GM12875 (cell line): Measurements from ENCODE around the gene KRT17.
"Not testable (repeated sequence)": the region's sequence is repeated elsewhere in the genome, so short reads cannot be mapped to it uniquely, and the experiment has no call there.

Source experiments
- H3K4me3 ChIP-seq: one replicate; pipeline ENCODE4 v1.5.1; 2011; ENCODE audit warnings: low read depth, low read length, control low read depth
- TF ChIP-seq, protein P1 (sequence below): IDR thresholded peaks from 2 replicates; pipeline ENCODE4 v1.5.1; 2011; ENCODE audit warnings: low read depth, mild to moderate bottlenecking, control low read depth, inconsistent platforms, low read length, moderate library complexity, borderline replicate concordance; ENCODE audit not compliant: insufficient read depth

The KRT17 gene

DNA sequence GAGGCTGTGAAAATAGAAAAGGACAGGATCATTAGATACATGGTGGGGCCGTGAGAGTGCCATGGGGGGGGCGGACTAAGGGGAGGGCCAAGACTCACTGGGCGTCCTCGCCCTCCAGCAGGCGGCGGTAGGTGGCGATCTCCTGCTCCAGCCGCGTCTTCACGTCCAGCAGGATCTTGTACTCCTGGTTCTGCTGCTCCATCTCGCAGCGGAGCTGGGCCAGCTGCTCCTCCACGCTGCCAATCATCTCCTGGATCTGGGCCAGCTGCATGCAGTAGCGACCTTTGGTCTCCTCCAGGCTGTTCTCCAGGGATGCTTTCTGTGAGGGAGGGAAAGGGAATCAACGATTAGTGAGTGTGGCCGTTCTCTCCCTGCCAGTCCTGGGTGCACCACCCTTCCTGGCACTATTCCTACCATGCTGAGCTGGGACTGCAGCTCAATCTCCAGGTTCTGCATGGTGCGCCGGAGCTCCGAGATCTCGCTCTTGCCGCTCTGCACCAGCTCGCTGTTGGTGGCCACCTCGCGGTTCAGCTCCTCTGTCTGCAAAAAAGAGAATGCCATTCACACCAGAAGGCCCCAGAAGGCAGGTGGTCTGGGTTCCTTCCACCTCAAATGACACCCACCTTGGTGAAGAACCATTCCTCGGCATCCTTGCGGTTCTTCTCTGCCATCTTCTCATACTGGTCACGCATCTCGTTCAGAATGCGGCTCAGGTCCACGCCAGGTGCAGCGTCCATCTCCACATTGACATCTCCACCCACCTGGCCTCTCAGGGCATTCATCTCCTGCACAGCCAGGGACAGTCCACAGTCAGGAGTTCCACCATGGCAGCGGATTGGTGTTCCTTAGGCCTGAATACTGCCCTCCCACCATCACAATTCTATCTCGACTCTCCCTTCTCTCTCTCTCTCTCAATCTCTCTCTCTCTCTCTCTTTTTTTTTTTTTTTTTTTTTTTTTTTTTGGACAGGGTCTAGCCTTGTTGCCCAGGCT lies 40.9 kb downstream of the KRT17 start:
- H3K4me3 ChIP-seq, result no peak overlapping the region
- TF ChIP-seq, protein P1, sequence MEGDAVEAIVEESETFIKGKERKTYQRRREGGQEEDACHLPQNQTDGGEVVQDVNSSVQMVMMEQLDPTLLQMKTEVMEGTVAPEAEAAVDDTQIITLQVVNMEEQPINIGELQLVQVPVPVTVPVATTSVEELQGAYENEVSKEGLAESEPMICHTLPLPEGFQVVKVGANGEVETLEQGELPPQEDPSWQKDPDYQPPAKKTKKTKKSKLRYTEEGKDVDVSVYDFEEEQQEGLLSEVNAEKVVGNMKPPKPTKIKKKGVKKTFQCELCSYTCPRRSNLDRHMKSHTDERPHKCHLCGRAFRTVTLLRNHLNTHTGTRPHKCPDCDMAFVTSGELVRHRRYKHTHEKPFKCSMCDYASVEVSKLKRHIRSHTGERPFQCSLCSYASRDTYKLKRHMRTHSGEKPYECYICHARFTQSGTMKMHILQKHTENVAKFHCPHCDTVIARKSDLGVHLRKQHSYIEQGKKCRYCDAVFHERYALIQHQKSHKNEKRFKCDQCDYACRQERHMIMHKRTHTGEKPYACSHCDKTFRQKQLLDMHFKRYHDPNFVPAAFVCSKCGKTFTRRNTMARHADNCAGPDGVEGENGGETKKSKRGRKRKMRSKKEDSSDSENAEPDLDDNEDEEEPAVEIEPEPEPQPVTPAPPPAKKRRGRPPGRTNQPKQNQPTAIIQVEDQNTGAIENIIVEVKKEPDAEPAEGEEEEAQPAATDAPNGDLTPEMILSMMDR, result no peak

DNA sequence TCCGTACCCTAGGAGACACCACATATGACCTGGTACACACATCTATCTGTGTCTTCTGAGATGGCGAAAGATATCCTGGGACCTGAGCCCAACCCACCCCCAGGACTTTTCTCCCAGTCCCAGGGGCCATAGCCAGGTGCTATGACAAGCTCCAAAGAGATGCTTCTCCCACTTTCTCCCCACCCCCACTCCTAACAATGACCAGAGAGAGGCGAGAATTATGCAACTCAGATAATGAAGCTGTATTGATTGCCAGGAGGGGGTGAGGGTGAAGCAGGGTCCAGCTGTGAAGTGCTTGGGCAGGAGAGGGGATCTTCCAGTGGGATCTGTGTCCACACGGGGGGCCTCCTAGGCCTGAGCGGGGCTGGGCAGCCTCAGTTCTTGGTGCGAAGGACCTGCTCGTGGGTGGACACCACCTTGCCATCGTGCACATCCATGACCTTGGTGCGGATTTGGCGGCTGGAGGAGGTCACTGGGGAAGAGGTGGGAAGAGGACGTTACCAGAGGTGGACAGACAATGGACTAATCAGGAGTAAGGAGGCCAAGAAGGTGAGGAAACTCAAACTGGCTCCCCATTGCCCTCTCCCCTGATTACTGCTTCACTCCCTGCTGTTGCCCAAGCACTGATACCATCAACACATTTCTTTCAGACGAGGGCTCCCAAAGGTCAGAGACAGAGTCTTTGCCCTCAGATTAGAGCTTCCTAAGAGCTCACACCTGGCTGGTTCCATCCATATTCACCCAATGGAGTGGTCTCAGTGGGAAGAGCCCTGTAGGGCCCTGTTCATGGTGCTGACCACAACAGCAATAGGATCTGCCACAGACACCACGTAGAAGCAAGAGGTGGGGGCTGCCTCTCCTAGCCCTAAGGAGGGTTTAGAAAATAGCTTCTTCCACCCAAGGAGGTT lies 42.1 kb downstream of the KRT17 start:
- H3K4me3 ChIP-seq, result not testable (repeated sequence)

DNA sequence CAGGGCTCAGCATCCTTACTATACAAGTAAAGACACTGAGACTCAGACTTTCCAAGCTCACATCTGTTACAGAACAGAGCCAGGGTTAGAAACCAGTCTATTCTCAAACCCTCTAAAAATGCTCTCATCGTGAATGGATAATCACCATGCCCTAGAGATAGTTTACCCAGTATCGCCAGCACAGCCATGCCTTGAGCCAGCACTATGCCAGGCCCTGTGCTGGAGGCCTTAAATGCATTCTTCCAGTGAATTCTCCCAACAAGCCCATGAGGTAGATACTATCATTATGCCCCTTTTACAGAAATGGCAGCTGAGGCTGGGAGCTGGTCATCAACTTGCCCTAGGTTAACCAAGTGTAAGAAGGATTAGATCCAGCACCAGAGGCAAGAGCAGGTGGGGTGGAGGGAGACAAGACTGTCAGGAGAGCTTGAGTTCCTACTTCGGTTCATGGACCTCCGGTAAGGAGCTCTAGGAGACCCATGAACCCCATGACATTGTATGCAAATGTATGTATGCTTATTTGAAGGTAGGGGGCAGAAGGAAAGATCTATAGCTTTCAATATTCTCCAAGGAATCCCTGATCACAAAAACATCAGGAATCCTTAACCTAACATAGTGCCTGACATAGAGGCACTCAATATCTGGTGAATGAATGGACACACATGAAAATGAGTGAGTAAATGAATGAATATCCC lies 42.9 kb downstream of the KRT17 start:
- H3K4me3 ChIP-seq, result no peak overlapping the region
- TF ChIP-seq, protein P1, result no peak

GRCh38 chr17:41580687-41581365 lies 43.5 kb downstream of the KRT17 start:
- TF ChIP-seq, protein P1, result no peak
- H3K4me3 ChIP-seq, result no peak overlapping the region

GRCh38 chr17:41580244-41580575 lies 44.2 kb downstream of the KRT17 start:
- TF ChIP-seq, protein P1, result no peak
- no peak overlapping the region for H3K4me3 ChIP-seq

DNA sequence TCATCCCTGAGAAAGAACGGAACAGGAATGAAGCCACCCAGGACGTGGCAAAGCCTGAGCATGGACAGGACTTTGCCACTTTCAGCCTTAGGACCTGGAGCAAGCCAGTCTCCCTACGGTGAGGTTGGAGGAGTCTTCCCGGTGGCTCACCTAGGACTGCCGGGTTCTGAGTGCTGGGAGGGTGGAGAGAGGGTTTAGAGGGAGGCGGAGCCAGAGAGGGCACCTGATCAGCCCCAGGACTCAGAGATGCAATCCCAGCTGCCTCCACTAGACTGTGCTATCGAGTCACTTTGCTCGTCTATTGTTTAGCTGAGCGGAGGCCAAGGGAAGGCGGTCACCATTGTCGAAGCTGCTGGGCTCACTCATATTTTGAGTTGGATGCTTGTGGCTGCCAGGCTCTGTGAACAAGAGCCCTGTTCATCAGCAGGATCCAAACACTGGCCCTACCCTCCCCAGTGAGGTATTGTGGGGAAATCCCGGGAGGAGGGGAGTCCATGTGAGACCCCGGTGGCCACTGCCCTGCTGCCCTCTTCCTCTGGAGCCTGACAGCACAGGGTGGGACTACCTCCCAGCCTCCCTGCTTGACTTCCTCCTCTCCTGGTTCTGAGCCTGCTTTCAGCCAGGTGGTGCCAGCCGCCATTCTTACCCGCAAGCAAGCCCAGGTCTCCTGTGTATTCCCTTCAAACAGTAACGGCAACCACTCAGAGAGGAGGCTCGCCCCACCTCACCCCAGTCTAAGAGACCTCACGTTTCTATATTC lies 44.7 kb downstream of the KRT17 start:
- TF ChIP-seq, protein P1, result peak; percentile 85
- H3K4me3 ChIP-seq, result no peak overlapping the region
